ENCODE measurements around the gene PRR20D. TPM values are rescaled to one million over a fixed set of nuclear protein-coding genes. Genes with fewer than 3 reads are reported as not detected.

Gene PRR20D
- total RNA-seq, 2 donors from 2014 or later, result not detected

- no peaks in the 10 kb centered on the region for H3K9me3 ChIP-seq
- H3K27ac ChIP-seq, result no peak overlapping the region
- TF ChIP-seq CTCF (IDR thresholded peaks at IDR 0.05), result no peak
- no peak overlapping the region for H3K4me3 ChIP-seq
- DNase-seq (ENCODE audit: low spot score) (no peak), ATAC-seq (ENCODE audit: insufficient number of reproducible peaks, low FRiP score, low read depth) (no peak)
- no peaks in the 10 kb centered on the region for H3K36me3 ChIP-seq
- H3K27me3 ChIP-seq (replicated peaks; ENCODE audit: insufficient read depth), result no peaks in the 10 kb centered on the region
- no peaks in the 10 kb centered on the region for H3K4me1 ChIP-seq (ENCODE audit: control insufficient read depth in 1 of 2, low read depth in 2 of 2)
Observed at GRCh38 chr13:57212989-57213388, 52.6 kb downstream of the PRR20D start.

Other genes with a start within 250 kb of the PRR20D start
- gene PRR20A, start 19.7 kb upstream of the PRR20D start, total RNA-seq, result not detected
- not detected for gene PRR20B, start 13.1 kb upstream of the PRR20D start, total RNA-seq
- not detected for gene PRR20C, start 6.6 kb upstream of the PRR20D start, total RNA-seq
- gene PRR20E, start 6.6 kb downstream of the PRR20D start, total RNA-seq, result not detected